ENCODE measurements around the gene BSPRY. TPM values are rescaled to one million over a fixed set of nuclear protein-coding genes. Genes with fewer than 3 reads are reported as not detected.

The BSPRY gene
- total and polyA plus RNA-seq, 2 of the 13 experiments (the other 11 are each of a cell fraction or from before 2014, with no cell fraction given) = 0.09 to 0.26 TPM

DNA sequence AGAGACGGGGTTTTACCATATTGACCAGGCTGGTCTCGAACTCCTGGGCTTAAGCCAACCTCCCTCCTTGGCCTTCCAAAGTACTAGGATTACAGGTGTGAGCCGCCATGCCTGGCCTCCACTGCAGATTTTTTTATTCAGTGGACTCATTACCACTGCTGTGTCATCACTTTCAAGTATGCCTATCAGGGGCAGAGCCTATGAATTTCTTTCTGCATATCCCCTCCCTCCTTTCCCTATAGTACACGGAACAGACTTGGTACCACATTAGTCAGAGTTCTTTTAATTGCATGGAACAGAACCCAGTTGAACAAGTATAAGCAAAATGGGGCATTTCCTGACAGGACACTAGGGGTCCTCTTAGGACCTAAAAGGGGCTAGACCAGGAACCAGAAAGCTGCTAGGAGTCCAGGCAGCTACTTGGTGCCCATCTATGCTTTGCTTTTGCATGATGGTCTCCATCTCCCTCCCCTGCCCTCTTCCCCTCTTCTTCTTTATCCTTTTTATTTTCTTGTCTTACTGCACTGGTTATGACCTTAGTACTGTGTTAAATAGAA lies 5.8 kb downstream of the BSPRY start:
- no peak overlapping the region for H3K27ac ChIP-seq (ENCODE audit: extremely low read length, insufficient read depth, low read length)
- H3K79me2 ChIP-seq (ENCODE audit: insufficient read depth, low read length) = no peaks in the 10 kb centered on the region
- no peak overlapping the region for H2AFZ ChIP-seq (ENCODE audit: low read length)
- ATAC-seq (peak; percentile 88), FAIRE-seq (peak; percentile 79), DNase-seq (ENCODE audit: low spot score) (peak; percentile 77)
- H3K27me3 ChIP-seq (ENCODE audit: control insufficient read depth in 1 of 2, insufficient read depth in 2 of 2, low read length in 2 of 2) = peaks cover 0 to 14% of the 10 kb centered on the region in 2 experiments; a peak in 3 of 5 replicates
- no peaks in the 10 kb centered on the region for H4K20me1 ChIP-seq (ENCODE audit: insufficient read depth, low read length)
- POLR2A ChIA-PET = interaction anchor here (0.9 to 1.0 kb wide), 3 partner anchors 18 to 80 kb away, joined by 3 to 4 read pairs (median 4); partner anchors contain the start of genes C9orf43, CDC26, POLE3 and PRPF4
- no peak overlapping the region for H3K4me2 ChIP-seq (ENCODE audit: low read depth, low read length)
- no peak overlapping the region for H3K9ac ChIP-seq (ENCODE audit: insufficient read depth, low read depth, low read length)
- in situ Hi-C loops (cut with HindIII; ENCODE audit: extremely low pct_ligation_motif_present, low pct_unique_long_range_greater_than_20kb) = no loop called here
- no peaks in the 10 kb centered on the region for H3K9me3 ChIP-seq (ENCODE audit: low read length)
- WGBS (ENCODE audit: low lambda C conversion rate) = 55% methylated on average over 2 of the region's 4 CpGs
- CTCF ChIA-PET (ENCODE audit: low intra/inter-chr PET ratio, low total read pairs) = interaction anchor here (1.1 to 2.2 kb wide), 3 partner anchors 46 to 303 kb away, joined by 3 to 28 read pairs (median 7); partner anchors contain the start of gene ALAD
- no peak overlapping the region for H3K4me3 ChIP-seq (replicated peaks in 1 of 3; ENCODE audit: insufficient read depth in 1 of 3, low read depth in 2 of 3, low read length in 3 of 3)
- intact Hi-C loops (cut with micrococcal nuclease; ENCODE audit: unreplicated experiment) = loop anchor here (1.0 to 5.0 kb wide), 2 partner anchors 52 to 302 kb away; no protein-coding TSS in a partner anchor
- H3K4me1 ChIP-seq (ENCODE audit: insufficient read depth, low read length) = peaks cover 32% of the 10 kb centered on the region
- H3K36me3 ChIP-seq (replicated peaks in 1 of 2; ENCODE audit: control insufficient read depth in 1 of 2, insufficient read depth in 2 of 2, low read length in 2 of 2) = no peaks in the 10 kb centered on the region
- no TSS peak for BruUV-seq (replicated peaks)
- TF ChIP-seq ZMYM3 (CRISPR knock-in tag; IDR thresholded peaks at IDR 0.05) = no peak
- TF ChIP-seq PHB2 (IDR thresholded peaks at IDR 0.05; ENCODE audit: partially characterized antibody) = no peak
- TF ChIP-seq ZNF549 (CRISPR knock-in tag; IDR thresholded peaks at IDR 0.05) = no peak
- TF ChIP-seq RAD21 (CRISPR knock-in tag; IDR thresholded peaks at IDR 0.05) = peak; percentile 81
- TF ChIP-seq, protein P1, sequence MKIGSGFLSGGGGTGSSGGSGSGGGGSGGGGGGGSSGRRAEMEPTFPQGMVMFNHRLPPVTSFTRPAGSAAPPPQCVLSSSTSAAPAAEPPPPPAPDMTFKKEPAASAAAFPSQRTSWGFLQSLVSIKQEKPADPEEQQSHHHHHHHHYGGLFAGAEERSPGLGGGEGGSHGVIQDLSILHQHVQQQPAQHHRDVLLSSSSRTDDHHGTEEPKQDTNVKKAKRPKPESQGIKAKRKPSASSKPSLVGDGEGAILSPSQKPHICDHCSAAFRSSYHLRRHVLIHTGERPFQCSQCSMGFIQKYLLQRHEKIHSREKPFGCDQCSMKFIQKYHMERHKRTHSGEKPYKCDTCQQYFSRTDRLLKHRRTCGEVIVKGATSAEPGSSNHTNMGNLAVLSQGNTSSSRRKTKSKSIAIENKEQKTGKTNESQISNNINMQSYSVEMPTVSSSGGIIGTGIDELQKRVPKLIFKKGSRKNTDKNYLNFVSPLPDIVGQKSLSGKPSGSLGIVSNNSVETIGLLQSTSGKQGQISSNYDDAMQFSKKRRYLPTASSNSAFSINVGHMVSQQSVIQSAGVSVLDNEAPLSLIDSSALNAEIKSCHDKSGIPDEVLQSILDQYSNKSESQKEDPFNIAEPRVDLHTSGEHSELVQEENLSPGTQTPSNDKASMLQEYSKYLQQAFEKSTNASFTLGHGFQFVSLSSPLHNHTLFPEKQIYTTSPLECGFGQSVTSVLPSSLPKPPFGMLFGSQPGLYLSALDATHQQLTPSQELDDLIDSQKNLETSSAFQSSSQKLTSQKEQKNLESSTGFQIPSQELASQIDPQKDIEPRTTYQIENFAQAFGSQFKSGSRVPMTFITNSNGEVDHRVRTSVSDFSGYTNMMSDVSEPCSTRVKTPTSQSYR (CRISPR knock-in tag; IDR thresholded peaks at IDR 0.05; ENCODE audit: borderline replicate concordance) = no peak
- TF ChIP-seq ZNF251 (CRISPR knock-in tag; IDR thresholded peaks at IDR 0.05) = no peak
- TF ChIP-seq MAFK (conservative IDR thresholded peaks at IDR 0.05 in 1 of 2, IDR thresholded peaks at IDR 0.05 in 1 of 2; ENCODE audit: low read length in 2 of 2) = peak; percentile 40 to 44; a peak in 3 of 4 replicates
- TF ChIP-seq, protein P2, sequence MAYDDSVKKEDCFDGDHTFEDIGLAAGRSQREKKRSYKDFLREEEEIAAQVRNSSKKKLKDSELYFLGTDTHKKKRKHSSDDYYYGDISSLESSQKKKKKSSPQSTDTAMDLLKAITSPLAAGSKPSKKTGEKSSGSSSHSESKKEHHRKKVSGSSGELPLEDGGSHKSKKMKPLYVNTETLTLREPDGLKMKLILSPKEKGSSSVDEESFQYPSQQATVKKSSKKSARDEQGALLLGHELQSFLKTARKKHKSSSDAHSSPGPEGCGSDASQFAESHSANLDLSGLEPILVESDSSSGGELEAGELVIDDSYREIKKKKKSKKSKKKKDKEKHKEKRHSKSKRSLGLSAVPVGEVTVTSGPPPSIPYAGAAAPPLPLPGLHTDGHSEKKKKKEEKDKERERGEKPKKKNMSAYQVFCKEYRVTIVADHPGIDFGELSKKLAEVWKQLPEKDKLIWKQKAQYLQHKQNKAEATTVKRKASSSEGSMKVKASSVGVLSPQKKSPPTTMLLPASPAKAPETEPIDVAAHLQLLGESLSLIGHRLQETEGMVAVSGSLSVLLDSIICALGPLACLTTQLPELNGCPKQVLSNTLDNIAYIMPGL (CRISPR knock-in tag; IDR thresholded peaks at IDR 0.05; ENCODE audit: borderline replicate concordance in 1 of 2, low read depth in 1 of 2) = no peak
- no peak for TF ChIP-seq ZNF749 (CRISPR knock-in tag; IDR thresholded peaks at IDR 0.05; ENCODE audit: borderline replicate concordance)
- TF ChIP-seq FOXA3 (CRISPR knock-in tag; IDR thresholded peaks at IDR 0.05) = no peak
- no peak for TF ChIP-seq ZNF136 (CRISPR knock-in tag; IDR thresholded peaks at IDR 0.05; ENCODE audit: low read depth)
- TF ChIP-seq, protein P3, sequence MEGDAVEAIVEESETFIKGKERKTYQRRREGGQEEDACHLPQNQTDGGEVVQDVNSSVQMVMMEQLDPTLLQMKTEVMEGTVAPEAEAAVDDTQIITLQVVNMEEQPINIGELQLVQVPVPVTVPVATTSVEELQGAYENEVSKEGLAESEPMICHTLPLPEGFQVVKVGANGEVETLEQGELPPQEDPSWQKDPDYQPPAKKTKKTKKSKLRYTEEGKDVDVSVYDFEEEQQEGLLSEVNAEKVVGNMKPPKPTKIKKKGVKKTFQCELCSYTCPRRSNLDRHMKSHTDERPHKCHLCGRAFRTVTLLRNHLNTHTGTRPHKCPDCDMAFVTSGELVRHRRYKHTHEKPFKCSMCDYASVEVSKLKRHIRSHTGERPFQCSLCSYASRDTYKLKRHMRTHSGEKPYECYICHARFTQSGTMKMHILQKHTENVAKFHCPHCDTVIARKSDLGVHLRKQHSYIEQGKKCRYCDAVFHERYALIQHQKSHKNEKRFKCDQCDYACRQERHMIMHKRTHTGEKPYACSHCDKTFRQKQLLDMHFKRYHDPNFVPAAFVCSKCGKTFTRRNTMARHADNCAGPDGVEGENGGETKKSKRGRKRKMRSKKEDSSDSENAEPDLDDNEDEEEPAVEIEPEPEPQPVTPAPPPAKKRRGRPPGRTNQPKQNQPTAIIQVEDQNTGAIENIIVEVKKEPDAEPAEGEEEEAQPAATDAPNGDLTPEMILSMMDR (CRISPR knock-in tag; IDR thresholded peaks at IDR 0.05) = peak; percentile 76
- peak; percentile 40; the same call in 1 of the 2 replicates for TF ChIP-seq ELF3 (CRISPR knock-in tag; IDR thresholded peaks at IDR 0.05)
- no peak for TF ChIP-seq ZNF205 (CRISPR knock-in tag; IDR thresholded peaks at IDR 0.05)
- TF ChIP-seq SNRNP70 (IDR thresholded peaks at IDR 0.05; ENCODE audit: low read depth, low read length) = no peak
- no peak for TF ChIP-seq NFRKB (IDR thresholded peaks at IDR 0.05)
- no peak for TF ChIP-seq MBNL3 (CRISPR knock-in tag; conservative IDR thresholded peaks at IDR 0.05)
